Dendritic cell treated with granulocyte-macrophage colony-stimulating factor and Interleukin-4, amounts not matched to agents 40 ng/mL and 50 ng/mL, for 4 days (primary cell): ENCODE data around the gene SEC61B.

Source experiments
- H3K27ac Mint-ChIP-seq: one replicate; pipeline ENCODE4 v1.8.0; 2022; ENCODE audit warnings: mild to moderate bottlenecking, mixed read lengths
- H3K27me3 Mint-ChIP-seq: one replicate; pipeline ENCODE4 v1.8.0; 2022; ENCODE audit warnings: mild to moderate bottlenecking, mixed read lengths
- H3K36me3 Mint-ChIP-seq: one replicate; pipeline ENCODE4 v1.8.0; 2022; ENCODE audit warnings: low read depth, mixed read lengths
- H3K4me1 Mint-ChIP-seq: one replicate; pipeline ENCODE4 v1.8.0; 2022; ENCODE audit warnings: low read depth, mixed read lengths
- H3K4me3 Mint-ChIP-seq: one replicate; pipeline ENCODE4 v1.8.0; 2022; ENCODE audit warnings: mild to moderate bottlenecking, moderate library complexity, mixed read lengths
- H3K9me3 Mint-ChIP-seq: one replicate; pipeline ENCODE4 v1.8.0; 2022; ENCODE audit warnings: mixed read lengths
- intact Hi-C: fragments of 100-400 bp; cut with micrococcal nuclease; formaldehyde crosslinking; loops from one replicate; pipeline ENCODE4 v1.15.0; 2022

Gene SEC61B

DNA sequence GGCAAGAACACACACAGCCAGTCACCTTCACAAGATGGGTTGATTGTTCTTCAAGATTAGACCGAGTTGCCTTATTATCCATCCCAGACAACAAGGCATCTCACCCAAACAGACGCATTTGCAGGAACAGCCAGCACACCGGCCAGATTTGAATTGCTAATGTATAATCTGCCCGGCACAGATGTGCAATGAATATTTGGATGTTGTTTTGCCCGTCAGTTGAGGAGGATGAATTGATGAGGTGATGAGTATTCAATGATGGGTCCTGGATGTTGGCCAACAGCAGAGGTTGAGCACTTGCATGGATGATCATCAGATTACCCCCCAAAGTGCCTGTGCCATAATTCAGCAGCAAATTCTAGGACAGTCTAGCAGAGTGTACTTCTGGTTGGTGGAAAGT lies 20.5 kb upstream of the SEC61B start:
- no peak overlapping the region for H3K27ac Mint-ChIP-seq
- peaks cover 7% of the 10 kb centered on the region for H3K4me1 Mint-ChIP-seq
- H3K9me3 Mint-ChIP-seq = no peaks in the 10 kb centered on the region

DNA sequence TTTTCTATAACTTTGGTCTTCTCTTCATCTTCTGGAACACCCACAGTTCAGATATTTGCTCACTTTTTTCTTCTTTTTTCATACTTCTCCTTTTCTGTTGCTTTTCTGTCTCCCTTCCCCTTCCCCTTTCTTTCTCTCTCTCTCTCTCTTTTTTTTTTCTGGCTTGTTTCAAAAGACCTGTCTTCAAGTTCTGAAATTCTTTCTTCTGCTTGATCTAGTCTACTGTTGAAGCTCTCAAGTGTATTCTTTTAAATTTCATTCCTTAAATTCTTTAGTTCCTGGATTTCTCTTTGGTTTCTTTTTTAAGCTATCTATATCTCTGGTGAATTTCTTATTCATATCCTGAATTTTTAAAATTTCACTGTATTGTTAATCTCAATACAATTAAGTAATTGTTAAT lies 11.5 kb upstream of the SEC61B start:
- H3K36me3 Mint-ChIP-seq = peaks cover 20% of the 10 kb centered on the region
- H3K4me1 Mint-ChIP-seq = peaks cover 37% of the 10 kb centered on the region
- intact Hi-C loops = no loop called here
- peaks cover 36% of the 10 kb centered on the region for H3K9me3 Mint-ChIP-seq
- H3K27ac Mint-ChIP-seq = no peak overlapping the region
- H3K4me3 Mint-ChIP-seq = no peak overlapping the region
- H3K27me3 Mint-ChIP-seq = peaks cover 1% of the 10 kb centered on the region

More for the DNA sequence above, 20.5 kb upstream of the SEC61B start:
- peaks cover 3% of the 10 kb centered on the region for H3K27me3 Mint-ChIP-seq
- H3K4me3 Mint-ChIP-seq = no peak overlapping the region
- no peaks in the 10 kb centered on the region for H3K36me3 Mint-ChIP-seq
- intact Hi-C loops = no loop called here

DNA sequence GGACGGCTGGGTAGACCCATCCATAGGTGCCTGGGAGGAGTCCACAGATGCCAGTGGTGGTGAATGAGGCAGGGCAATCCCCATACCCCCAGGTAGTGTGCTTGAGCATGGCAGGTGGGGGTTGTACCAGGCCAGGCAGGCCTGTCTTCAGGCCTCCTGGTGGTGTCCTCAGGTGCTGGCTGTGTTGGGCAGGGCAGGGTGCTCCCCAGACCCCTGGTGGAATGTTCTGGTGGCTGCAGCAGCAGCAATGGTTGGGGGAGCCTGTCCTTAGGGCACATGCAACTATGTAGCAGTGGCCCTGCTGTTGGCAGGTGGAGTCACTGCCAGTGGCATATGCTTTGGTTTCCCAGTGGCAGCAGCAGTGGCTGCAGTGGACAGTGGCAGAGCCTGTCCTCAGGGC lies 10.3 kb upstream of the SEC61B start:
- peaks cover 1% of the 10 kb centered on the region for H3K27me3 Mint-ChIP-seq
- H3K4me1 Mint-ChIP-seq = peaks cover 37% of the 10 kb centered on the region
- H3K27ac Mint-ChIP-seq = no peak overlapping the region
- peaks cover 24% of the 10 kb centered on the region for H3K36me3 Mint-ChIP-seq
- peaks cover 36% of the 10 kb centered on the region for H3K9me3 Mint-ChIP-seq
- H3K4me3 Mint-ChIP-seq = no peak overlapping the region
- intact Hi-C loops = no loop called here

DNA sequence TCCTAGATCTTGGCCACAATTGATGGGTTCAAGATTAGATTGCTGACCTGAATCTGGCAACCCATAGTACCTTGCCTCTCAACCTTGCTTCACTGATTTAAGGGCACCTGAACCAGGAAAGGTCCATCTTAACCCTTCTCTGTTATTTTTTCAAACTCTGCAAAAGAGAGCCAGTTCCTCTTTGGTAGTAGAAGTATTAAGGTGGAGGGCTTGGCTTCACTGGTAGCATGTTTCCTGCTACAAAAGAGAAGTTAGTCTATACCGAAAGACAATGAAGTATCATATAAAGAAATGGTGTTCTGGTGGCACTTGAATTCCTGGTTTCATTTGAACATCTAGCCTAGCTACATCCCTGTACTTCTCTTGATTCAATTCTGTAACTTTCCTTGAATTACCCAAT lies 8.9 kb upstream of the SEC61B start:
- intact Hi-C loops = no loop called here
- peak overlapping the region; percentile 14 for H3K4me3 Mint-ChIP-seq
- peak overlapping the region; percentile 26 for H3K27ac Mint-ChIP-seq
- peaks cover 26% of the 10 kb centered on the region for H3K9me3 Mint-ChIP-seq
- no peaks in the 10 kb centered on the region for H3K27me3 Mint-ChIP-seq
- peaks cover 39% of the 10 kb centered on the region for H3K36me3 Mint-ChIP-seq
- peaks cover 41% of the 10 kb centered on the region for H3K4me1 Mint-ChIP-seq

DNA sequence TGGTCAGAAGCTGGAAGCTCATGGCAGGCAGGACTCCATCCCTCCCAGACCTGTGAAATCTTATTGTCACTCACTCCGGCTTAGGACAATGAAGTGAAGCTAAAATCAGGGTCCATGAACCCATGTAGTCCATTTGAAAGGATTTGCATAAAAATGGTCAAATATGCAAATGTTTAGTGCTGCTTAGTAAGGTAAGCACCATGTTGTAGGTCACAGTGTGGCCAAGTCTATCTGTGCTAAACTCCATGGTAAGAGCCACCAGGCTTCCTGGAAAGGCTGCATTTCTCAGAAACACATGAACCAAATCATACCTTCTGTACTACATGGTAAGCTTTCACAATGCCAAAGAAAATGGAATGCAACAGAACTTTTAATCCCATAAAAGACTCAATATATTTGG lies 6.0 kb upstream of the SEC61B start:
- intact Hi-C loops = no loop called here
- Mint-ChIP-seq H3K27me3 (no peaks in the 10 kb centered on the region), H3K36me3 (peaks cover 55% of the 10 kb centered on the region), H3K9me3 (peaks cover 13% of the 10 kb centered on the region), H3K4me1 (peaks cover 58% of the 10 kb centered on the region), H3K27ac (no peak overlapping the region), H3K4me3 (no peak overlapping the region)

DNA sequence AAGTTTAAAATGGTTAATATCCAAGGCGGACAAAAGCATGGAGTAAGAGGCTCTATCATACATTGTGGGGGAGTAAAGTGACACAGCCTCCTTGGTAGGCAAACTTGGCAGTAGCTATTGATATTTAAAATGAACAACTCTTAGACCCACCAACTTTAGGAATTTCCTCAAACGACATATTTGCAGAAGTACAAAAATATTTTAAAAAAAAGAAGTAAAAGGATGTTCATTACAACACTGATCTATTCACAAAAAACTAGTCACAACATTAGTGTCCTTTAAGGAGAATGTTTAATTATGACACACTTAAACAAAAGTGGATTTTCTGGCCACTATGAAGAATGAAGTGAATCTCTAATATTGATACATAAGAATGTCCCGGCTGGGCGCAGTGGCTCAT lies 2.1 kb upstream of the SEC61B start:
- intact Hi-C loops = loop anchor here (5.0 kb wide), 2 partner anchors 33 to 877 kb away; partner anchors contain the start of genes ERP44 and INVS
- Mint-ChIP-seq H3K27ac (peak overlapping the region; percentile 99), H3K36me3 (peaks cover 79% of the 10 kb centered on the region), H3K4me3 (peak overlapping the region; percentile 55), H3K27me3 (no peaks in the 10 kb centered on the region), H3K9me3 (no peaks in the 10 kb centered on the region), H3K4me1 (peaks cover 53% of the 10 kb centered on the region)

DNA sequence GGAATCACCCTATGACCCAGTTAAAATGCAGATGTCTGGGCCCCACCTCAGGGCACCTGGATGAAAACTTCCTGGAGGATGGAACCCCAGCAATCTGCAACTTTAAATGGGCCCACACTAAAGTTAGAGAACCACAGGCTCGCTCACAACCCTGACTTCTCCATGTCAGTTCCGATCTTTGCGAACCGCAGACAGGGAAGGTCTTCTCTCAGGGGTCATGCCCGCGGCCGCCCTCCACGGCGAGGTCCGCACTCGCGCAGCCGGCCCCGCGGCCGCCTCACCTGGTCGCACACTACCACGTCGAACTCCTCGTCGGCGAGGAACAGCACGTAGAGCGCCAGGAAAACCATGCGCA lies 839 bp upstream of the SEC61B start:
- Mint-ChIP-seq H3K27ac (peak overlapping the region; percentile 99), H3K36me3 (peaks cover 83% of the 10 kb centered on the region), H3K27me3 (no peaks in the 10 kb centered on the region), H3K9me3 (no peaks in the 10 kb centered on the region), H3K4me3 (peak overlapping the region; percentile 92), H3K4me1 (peaks cover 65% of the 10 kb centered on the region)
- intact Hi-C loops = loop anchor here (5.0 kb wide), 2 partner anchors 34 to 876 kb away; partner anchors contain the start of genes ERP44 and INVS

DNA sequence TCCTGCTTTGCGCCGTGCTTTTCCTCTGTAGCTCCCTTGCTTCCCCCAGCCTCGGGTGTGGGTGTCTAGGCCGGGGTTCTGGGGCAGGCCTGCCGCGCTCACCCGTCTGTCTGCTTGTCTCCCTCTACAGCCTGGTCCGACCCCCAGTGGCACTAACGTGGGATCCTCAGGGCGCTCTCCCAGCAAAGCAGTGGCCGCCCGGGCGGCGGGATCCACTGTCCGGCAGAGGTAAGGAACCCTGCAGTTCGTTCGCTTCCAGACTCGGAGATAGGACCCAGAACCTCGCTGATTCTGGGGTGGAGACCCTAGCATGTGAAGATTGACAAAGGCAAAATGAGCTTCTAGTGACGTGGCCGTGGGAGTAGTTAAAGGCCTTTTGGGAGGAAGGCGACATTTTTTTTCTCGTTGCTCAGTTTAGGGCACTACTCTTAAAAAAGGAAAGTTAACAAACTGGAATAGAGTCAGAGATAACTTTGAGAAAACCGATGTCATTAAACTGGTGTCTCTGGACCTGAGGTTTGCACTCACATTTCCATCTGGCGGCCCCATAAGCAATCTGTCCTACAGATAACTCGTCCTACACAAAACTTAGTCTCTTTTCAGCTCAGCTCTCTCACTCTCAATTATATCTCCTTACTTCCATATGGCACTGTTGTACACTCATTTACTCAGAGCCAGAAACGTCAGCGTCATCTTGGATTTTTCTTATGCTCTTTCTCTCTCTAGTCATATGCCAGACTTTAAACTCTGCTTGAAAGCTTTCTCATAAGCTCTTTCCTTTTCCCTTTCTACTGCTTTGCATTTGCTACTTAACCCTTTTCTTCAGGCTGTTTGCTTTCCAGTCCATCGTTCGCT lies 561 bp downstream of the SEC61B start:
- Mint-ChIP-seq H3K27me3 (no peaks in the 10 kb centered on the region), H3K27ac (peak overlapping the region; percentile 99), H3K9me3 (no peaks in the 10 kb centered on the region), H3K36me3 (peaks cover 83% of the 10 kb centered on the region), H3K4me1 (peaks cover 70% of the 10 kb centered on the region), H3K4me3 (peak overlapping the region; percentile 92)
- intact Hi-C loops = loop anchor here (5.0 kb wide), 2 partner anchors 35 to 875 kb away; partner anchors contain the start of genes ERP44 and INVS

DNA sequence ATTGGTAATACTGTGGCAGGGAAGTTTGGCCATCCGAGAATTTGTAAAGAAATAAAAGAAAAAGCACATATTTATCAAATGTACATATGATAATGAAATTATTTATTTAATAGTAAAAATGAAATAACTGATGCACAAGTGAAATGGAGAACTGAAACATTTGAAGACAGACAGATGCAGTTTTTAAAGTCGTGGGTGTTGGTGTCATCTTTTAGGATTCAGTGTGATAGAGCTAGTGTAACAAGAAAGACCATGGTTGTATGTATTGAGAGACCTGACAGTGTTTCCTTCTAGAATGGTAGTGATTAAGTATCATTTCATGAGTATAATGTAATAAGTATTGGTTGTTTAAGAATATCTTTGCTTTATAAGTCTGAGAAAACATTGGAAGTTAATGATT lies 2.4 kb downstream of the SEC61B start:
- intact Hi-C loops = loop anchor here (5.0 kb wide), 2 partner anchors 37 to 873 kb away; partner anchors contain the start of genes ERP44 and INVS
- Mint-ChIP-seq H3K27ac (no peak overlapping the region), H3K36me3 (peaks cover 88% of the 10 kb centered on the region), H3K4me3 (no peak overlapping the region), H3K4me1 (peaks cover 57% of the 10 kb centered on the region), H3K9me3 (no peaks in the 10 kb centered on the region), H3K27me3 (no peaks in the 10 kb centered on the region)

DNA sequence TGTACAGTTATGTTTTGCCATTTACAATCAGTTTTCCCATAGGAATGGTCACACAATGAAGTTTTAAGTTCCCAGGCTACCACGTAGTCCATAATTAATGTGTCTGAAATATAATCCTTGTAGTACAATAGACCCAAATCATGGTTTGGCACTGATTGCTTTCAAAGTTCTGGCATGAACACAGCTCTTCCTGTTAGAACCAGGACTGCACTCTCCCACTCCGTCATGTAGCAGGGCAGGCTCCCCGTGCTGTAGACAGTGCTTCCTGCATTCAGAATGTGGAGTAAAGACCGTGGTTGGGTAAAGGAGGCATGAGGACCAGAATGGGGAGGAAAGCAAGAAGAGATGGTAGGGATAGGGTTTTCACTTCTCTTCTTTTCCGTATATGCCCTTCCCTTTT lies 4.0 kb downstream of the SEC61B start:
- intact Hi-C loops = no loop called here
- H3K27ac Mint-ChIP-seq = no peak overlapping the region
- H3K4me3 Mint-ChIP-seq = no peak overlapping the region
- peaks cover 42% of the 10 kb centered on the region for H3K4me1 Mint-ChIP-seq
- peaks cover 90% of the 10 kb centered on the region for H3K36me3 Mint-ChIP-seq
- H3K9me3 Mint-ChIP-seq = no peaks in the 10 kb centered on the region
- H3K27me3 Mint-ChIP-seq = no peaks in the 10 kb centered on the region

DNA sequence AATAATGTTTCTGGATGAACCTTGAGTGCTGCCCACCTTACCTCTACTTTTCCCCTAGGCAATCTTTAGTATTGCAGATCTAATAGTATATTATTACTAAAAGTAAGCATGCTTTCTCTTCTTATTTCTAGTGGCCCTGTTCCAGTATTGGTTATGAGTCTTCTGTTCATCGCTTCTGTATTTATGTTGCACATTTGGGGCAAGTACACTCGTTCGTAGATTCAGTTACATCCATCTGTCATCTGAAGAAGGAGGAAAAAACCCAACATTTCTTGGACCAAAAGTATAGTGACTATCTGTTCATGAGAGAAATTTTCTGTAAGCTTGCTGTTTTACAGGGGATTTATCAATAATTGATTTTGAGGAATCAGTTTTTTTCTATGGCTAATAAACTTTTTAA lies 8.1 kb downstream of the SEC61B start:
- H3K27ac Mint-ChIP-seq = no peak overlapping the region
- H3K4me1 Mint-ChIP-seq = peaks cover 21% of the 10 kb centered on the region
- H3K36me3 Mint-ChIP-seq = peaks cover 79% of the 10 kb centered on the region
- no peaks in the 10 kb centered on the region for H3K9me3 Mint-ChIP-seq
- intact Hi-C loops = no loop called here
- H3K4me3 Mint-ChIP-seq = no peak overlapping the region
- H3K27me3 Mint-ChIP-seq = no peaks in the 10 kb centered on the region

DNA sequence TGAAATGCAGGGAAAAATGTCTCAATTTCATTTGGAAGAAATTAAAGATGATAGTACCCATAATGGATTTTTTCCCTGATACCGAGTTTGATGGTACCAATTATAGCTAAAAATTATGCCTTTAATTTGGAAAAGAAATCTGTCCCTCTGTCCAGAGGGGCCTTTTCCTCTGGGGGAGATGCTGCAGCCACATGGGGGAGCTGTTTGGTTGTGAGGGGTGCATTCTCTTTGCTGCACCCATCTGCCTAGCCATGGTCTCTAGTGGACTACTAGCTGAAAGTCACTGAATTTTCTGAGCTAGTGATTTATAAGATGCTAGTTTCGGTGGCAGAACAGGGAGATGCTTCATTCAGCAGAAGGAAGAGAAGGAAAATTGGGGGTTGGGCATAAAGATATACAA lies 9.6 kb downstream of the SEC61B start:
- intact Hi-C loops = no loop called here

DNA sequence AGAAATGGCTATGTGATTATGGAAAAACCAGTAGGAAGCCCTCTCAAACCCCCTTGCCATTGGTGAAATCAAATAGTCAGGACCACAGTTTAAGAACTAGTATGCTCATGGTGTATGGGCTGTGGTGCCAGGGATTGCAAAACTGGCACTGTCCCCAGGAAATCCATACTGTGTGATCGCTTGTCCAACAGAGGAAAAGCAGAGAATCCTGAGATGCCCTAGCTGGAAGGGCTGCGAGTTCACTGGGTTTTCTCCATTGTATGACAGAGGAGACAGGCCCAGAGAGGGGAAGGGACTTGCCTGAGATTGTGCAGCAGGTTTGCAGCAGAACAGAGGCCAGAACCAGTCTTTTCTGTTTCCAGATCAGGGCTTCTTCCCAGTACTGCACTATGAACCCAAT lies 12.5 kb downstream of the SEC61B start:
- H3K9me3 Mint-ChIP-seq = no peaks in the 10 kb centered on the region

More for the DNA sequence above, 9.6 kb downstream of the SEC61B start:
- Mint-ChIP-seq H3K9me3 (no peaks in the 10 kb centered on the region), H3K36me3 (peaks cover 64% of the 10 kb centered on the region), H3K4me3 (no peak overlapping the region), H3K4me1 (peaks cover 14% of the 10 kb centered on the region), H3K27ac (no peak overlapping the region), H3K27me3 (no peaks in the 10 kb centered on the region)

DNA sequence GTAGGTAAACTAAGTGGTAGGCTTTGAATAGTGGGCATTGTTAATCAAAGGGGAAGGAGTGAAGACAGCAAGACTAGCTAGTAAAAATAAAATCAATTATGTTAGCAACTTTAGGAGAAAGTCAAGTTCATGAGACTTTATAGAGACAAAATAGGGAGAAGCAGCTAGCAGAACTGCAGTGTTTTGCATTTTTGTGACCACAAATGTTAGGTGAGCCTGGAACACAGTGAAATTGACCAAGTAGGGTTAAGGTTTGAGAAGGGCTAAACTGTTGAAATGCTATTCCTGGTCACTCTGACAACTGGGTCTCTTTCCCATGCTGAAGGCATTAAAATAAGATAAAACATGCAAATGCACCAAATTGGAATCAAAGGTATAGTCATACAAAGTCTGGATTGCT lies 13.0 kb downstream of the SEC61B start:
- intact Hi-C loops = no loop called here
- no peaks in the 10 kb centered on the region for H3K9me3 Mint-ChIP-seq
- peaks cover 14% of the 10 kb centered on the region for H3K4me1 Mint-ChIP-seq
- no peak overlapping the region for H3K27ac Mint-ChIP-seq
- no peaks in the 10 kb centered on the region for H3K27me3 Mint-ChIP-seq
- no peak overlapping the region for H3K4me3 Mint-ChIP-seq
- peaks cover 59% of the 10 kb centered on the region for H3K36me3 Mint-ChIP-seq

More for the DNA sequence above, 12.5 kb downstream of the SEC61B start:
- Mint-ChIP-seq H3K4me1 (peaks cover 14% of the 10 kb centered on the region), H3K27me3 (no peaks in the 10 kb centered on the region), H3K4me3 (no peak overlapping the region), H3K36me3 (peaks cover 60% of the 10 kb centered on the region), H3K27ac (no peak overlapping the region)
- intact Hi-C loops = no loop called here
